ENCODE data around the gene PCBP3. TPM values are rescaled to one million over a fixed set of nuclear protein-coding genes. Genes with fewer than 3 reads are reported as not detected.

Gene PCBP3
- total and polyA plus RNA-seq, 2 of the 8 experiments (the other 6 are each of a cell fraction or from before 2014, with no cell fraction given) = 3.5 to 6.3 TPM

DNA sequence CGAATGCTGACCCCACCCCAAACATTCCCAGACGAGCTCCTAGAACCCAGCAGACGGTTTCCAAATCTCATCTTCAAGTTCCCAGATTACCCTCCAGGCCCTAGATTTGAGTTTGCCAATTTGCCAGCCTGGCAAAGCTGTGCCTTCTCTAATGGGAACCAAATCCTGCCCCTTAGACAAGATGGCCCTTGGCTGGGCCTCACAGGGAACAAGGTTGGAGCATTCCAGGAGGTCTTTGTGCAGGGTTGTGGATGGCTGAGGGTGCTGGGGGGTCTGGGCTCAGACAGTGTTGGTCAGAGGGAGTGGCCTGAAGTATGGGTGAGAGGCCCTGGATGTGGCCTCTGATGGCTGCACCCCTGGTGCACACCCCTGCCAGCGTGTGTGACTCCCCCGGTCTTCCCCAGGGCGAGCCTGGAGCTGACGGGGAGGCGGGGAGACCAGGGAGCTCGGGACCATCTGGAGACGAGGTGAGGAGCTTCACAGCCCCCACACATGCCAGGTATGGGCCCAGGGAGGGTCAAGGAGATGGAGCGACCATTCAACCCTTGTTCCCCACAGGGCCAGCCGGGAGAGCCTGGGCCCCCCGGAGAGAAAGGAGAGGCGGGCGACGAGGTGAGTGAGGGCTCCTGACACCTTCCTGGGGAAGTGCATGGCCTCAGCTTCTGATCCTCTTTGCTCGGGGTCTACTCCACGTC, 348.2 kb downstream of the PCBP3 start (continued):
- TF ChIP-seq EGR1 (IDR thresholded peaks at IDR 0.05; ENCODE audit: borderline replicate concordance, low read depth, low read length) (no peak), BRCA1 (IDR thresholded peaks at IDR 0.05; ENCODE audit: low read depth, low read length) (no peak)

Other genes with a start within 250 kb of the PCBP3 start
- gene COL18A1, start 238.6 kb upstream of the PCBP3 start, total RNA-seq (2021; fragmentation: NEBNext Ultra II Directional; extraction: Animal tissue kit (Norgen Biotek cat#: 25700)) = 201 and 205 TPM in 2 replicates
- 145 and 239 TPM in 2 replicates for gene COL18A1, start 238.6 kb upstream of the PCBP3 start, polyA plus RNA-seq (2011; rRNA removed)
- gene SLC19A1, start 101.3 kb upstream of the PCBP3 start, total RNA-seq (2021; fragmentation: NEBNext Ultra II Directional; extraction: Animal tissue kit (Norgen Biotek cat#: 25700)) = 31.6 and 33.5 TPM in 2 replicates
- gene SLC19A1, start 101.3 kb upstream of the PCBP3 start, polyA plus RNA-seq (2011; rRNA removed) = 43.8 and 48.3 TPM in 2 replicates